Measurements from ENCODE around the gene PRR36.

- TF ChIP-seq CTCF (IDR thresholded peaks at IDR 0.05) (no peak), POLR2A (IDR thresholded peaks at IDR 0.05) (no peak)
Observed at GRCh38 chr19:7842661-7843294, 31.4 kb downstream of the PRR36 start.

Data from uterus (tissue), 2 donors.